Activated T-helper 17 cell treated with anti-CD3 and anti-CD28 coated beads, Interleukin-2, amount 50 U/mL, for 72 hours (primary cell): ENCODE results near the gene EIF3I. TPM values are rescaled to one million over a fixed set of nuclear protein-coding genes. Genes with fewer than 3 reads are reported as not detected.

Experiments
- ATAC-seq: fragments of 150-1000 bp; cut with Tn5 transposase; replicated peaks from 2 replicates; pipeline ENCODE4 v1.10.0; 2021; ENCODE audit warnings: mild to moderate bottlenecking, moderate library complexity
- H3K27ac Mint-ChIP-seq: one replicate; pipeline ENCODE4 v1.8.0; 2022; ENCODE audit warnings: mixed read lengths
- H3K27me3 Mint-ChIP-seq: one replicate; pipeline ENCODE4 v1.8.0; 2022; ENCODE audit warnings: mixed read lengths
- H3K36me3 Mint-ChIP-seq: one replicate; pipeline ENCODE4 v1.8.0; 2022; ENCODE audit warnings: low read depth, mild to moderate bottlenecking, mixed read lengths
- H3K4me1 Mint-ChIP-seq: one replicate; pipeline ENCODE4 v1.8.0; 2022; ENCODE audit warnings: mixed read lengths
- H3K4me3 Mint-ChIP-seq: one replicate; pipeline ENCODE4 v1.8.0; 2022; ENCODE audit warnings: mild to moderate bottlenecking, mixed read lengths
- H3K9me3 Mint-ChIP-seq: one replicate; pipeline ENCODE4 v1.8.0; 2022; ENCODE audit warnings: mixed read lengths
- total RNA-seq, 2 donors: library from RNA; stranded (reverse); gene quantifications; one replicate each; pipeline ENCODE4 v1.2.3, GENCODE V29; 2022

The EIF3I gene
- total RNA-seq, 2 donors from 2014 or later = 203 to 303 TPM

DNA sequence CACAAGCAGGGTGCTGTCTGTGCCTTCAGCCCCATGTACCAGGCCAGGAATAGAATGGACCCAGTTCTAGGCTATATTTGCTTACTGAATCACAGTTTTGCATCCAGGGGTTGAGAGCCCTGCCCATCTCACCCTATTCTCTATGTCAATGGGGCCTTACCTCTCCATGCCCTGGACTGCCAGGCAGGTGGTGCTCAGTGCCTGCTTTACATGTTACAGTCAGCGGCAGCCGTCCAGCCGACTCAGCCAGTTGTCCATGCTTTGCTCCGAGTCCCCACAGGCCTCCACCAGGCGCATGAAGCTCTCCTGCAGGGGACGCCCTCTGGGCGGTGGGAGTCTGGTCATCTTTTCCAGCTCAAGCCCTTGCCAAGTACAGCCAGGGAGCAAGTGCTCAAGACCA lies 12.6 kb downstream of the EIF3I start:
- no peak overlapping the region for H3K27ac Mint-ChIP-seq
- peaks cover 5% of the 10 kb centered on the region for H3K4me1 Mint-ChIP-seq
- H3K27me3 Mint-ChIP-seq = no peaks in the 10 kb centered on the region
- no peak overlapping the region for H3K4me3 Mint-ChIP-seq
- H3K36me3 Mint-ChIP-seq = peaks cover 27% of the 10 kb centered on the region
- no peak for ATAC-seq
- H3K9me3 Mint-ChIP-seq = no peaks in the 10 kb centered on the region

DNA sequence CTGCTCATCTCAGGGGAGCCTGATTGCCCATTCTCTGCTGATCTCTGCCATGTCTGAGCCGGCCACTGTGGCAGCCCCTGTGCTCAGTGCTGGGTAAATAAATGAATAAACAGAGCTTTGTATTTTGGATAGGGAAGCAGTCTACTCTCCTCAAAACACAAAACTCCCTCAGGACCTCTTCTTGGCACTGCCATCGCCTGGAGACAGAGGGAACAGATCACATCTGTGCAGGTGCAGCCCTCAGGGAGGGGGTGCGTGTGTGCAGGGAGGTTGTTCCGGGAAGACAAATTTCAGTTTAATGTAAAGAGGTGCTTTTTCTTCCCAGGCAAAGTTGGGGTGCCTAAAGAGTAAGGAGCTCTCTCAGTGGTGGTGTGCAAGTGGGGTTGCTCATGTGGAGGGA lies 17.1 kb downstream of the EIF3I start:
- Mint-ChIP-seq H3K9me3 (no peaks in the 10 kb centered on the region), H3K4me3 (peak overlapping the region; percentile 86), H3K27me3 (no peaks in the 10 kb centered on the region), H3K4me1 (peaks cover 5% of the 10 kb centered on the region), H3K36me3 (no peaks in the 10 kb centered on the region), H3K27ac (no peak overlapping the region)
- no peak for ATAC-seq

GRCh38 chr1:32239790-32240139 lies 17.6 kb downstream of the EIF3I start:
- H3K9me3 Mint-ChIP-seq = no peaks in the 10 kb centered on the region
- ATAC-seq = no peak
- H3K27ac Mint-ChIP-seq = no peak overlapping the region
- H3K27me3 Mint-ChIP-seq = no peaks in the 10 kb centered on the region
- H3K4me1 Mint-ChIP-seq = peaks cover 5% of the 10 kb centered on the region
- H3K36me3 Mint-ChIP-seq = no peaks in the 10 kb centered on the region
- peak overlapping the region; percentile 86 for H3K4me3 Mint-ChIP-seq

GRCh38 chr1:32240140-32240951 lies 18.1 kb downstream of the EIF3I start:
- H3K36me3 Mint-ChIP-seq = no peaks in the 10 kb centered on the region
- no peaks in the 10 kb centered on the region for H3K27me3 Mint-ChIP-seq
- no peaks in the 10 kb centered on the region for H3K9me3 Mint-ChIP-seq
- H3K27ac Mint-ChIP-seq = peak overlapping the region; percentile 38
- H3K4me1 Mint-ChIP-seq = peaks cover 5% of the 10 kb centered on the region
- peak; percentile 70 for ATAC-seq
- H3K4me3 Mint-ChIP-seq = peak overlapping the region; percentile 86

DNA sequence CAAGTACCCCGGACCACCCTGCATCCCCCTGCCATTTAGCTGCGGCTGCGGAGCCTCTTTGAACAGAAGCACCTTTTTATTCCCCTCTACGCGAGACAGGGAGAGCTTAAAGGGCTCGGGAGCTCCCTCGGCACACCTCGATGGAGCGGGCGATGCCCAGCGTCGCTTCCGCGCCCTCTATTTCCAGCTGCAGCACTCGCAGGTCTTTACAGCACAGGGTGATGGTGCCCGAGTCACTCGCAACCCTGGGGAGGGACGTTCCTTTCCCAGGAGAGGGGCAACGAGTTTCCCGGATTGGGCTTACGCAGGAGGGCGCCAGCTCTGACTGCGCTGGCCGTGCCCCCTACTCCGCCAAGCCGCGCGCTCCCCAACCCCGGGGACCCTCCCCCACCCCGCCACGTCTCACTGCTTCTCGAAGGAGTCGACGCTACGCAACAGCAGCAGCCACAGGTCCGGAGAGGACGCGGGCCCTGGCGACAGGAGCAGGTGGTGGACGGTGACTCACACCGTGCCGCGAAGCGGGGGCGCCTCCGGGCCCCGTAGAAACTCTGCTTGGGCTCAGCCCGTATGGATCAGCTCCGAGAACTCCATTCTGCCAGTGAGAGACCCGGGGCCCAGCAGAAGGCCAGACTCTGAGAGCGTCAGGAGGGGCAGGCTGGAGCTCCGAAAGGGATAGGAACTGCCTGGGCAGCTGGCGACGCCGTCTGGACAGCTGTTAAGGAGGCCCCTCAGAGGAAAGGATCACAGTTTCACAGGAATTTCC lies 19.0 kb downstream of the EIF3I start:
- H3K9me3 Mint-ChIP-seq = no peaks in the 10 kb centered on the region
- no peaks in the 10 kb centered on the region for H3K27me3 Mint-ChIP-seq
- peak overlapping the region; percentile 38 for H3K27ac Mint-ChIP-seq
- peak; percentile 75 for ATAC-seq
- peak overlapping the region; percentile 86 for H3K4me3 Mint-ChIP-seq
- H3K36me3 Mint-ChIP-seq = no peaks in the 10 kb centered on the region
- H3K4me1 Mint-ChIP-seq = peaks cover 5% of the 10 kb centered on the region

DNA sequence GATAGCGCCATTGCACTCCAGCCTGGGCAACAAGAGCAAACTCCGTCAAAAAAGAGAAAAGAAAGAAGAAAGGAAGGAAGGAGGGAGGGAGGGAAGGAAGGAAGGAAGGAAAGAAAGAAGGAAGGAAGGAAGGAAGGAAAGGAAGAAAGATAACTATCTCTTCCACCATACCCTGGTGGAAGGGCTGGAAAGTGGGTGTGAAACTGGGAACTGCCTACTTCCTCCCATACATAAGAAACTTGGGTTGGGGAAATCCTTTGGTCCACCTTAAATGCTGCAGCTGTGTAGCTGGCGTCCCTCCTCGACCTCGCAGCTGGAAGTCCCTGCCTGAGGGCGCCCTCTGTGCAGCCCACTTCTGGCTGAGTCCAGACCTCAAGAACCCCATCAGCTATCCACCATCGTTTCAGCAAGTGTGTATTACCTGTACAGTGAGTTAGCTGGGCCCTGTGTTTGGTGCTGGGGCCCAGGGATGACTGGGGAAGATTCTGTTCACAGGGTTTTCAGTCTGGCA lies 20.2 kb downstream of the EIF3I start:
- Mint-ChIP-seq H3K9me3 (no peaks in the 10 kb centered on the region), H3K27ac (no peak overlapping the region), H3K4me3 (peak overlapping the region; percentile 86), H3K36me3 (no peaks in the 10 kb centered on the region), H3K27me3 (no peaks in the 10 kb centered on the region), H3K4me1 (peaks cover 9% of the 10 kb centered on the region)
- ATAC-seq = no peak

- ATAC-seq = no peak
- Mint-ChIP-seq H3K4me1 (peaks cover 26% of the 10 kb centered on the region), H3K36me3 (peaks cover 14% of the 10 kb centered on the region), H3K27ac (peak within 1 kb of the TSS; percentile 93), H3K9me3 (no peaks in the 10 kb centered on the region), H3K27me3 (no peaks in the 10 kb centered on the region), H3K4me3 (peak within 1 kb of the TSS; percentile 99)
Measured at GRCh38 chr1:32246888-32247273, 24.7 kb downstream of the EIF3I start, which contains the start of gene FAM167B. Gene FAM167B (plus strand): TSS chr1:32247222. CDS start chr1:32247422, 200 bp downstream.

- peaks cover 26% of the 10 kb centered on the region for H3K4me1 Mint-ChIP-seq
Measured at GRCh38 chr1:32247452-32247851, 25.2 kb downstream of the EIF3I start.

DNA sequence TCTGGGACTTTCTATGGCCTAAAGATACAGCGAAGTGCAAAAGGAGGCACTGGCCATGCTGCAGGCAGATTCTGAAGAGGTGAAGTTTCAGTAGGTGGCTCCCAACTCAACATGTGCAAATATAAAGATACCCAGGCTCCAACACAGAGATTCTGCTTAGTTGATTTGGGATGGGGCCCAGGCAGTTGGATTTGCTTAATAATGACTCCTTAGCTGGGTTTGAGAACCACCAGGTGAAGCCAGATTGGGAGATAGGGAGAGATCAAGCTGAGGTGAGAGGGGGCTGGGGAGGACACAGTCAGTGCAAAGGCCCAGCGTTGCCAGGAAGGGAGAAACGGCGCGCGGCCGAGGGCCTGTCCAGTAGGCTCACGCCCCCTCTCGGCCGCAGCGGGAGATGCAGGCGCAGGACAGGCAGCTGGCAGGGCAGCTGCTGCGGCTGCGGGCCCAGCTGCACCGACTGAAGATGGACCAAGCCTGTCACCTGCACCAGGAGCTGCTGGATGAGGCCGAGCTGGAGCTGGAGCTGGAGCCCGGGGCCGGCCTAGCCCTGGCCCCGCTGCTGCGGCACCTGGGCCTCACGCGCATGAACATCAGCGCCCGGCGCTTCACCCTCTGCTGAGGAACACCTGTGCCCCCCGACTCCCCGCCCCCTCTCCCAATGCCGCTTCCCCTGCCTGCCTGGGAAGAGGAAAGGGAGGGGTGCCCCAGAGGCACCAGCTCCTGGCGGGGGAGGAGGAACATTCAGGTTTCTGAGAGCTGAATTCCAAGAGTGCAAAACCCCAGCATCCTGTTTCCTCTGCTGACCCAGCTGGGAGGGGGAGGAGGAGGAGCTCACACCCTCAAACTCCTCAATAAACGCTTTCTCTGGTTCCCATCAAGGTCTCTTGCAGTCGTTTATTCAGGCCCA lies 26.0 kb downstream of the EIF3I start:
- Mint-ChIP-seq H3K27me3 (no peaks in the 10 kb centered on the region), H3K4me1 (peaks cover 31% of the 10 kb centered on the region), H3K4me3 (peak overlapping the region; percentile 99), H3K9me3 (no peaks in the 10 kb centered on the region), H3K27ac (peak overlapping the region; percentile 93), H3K36me3 (peaks cover 28% of the 10 kb centered on the region)
- ATAC-seq = peak; percentile 54

More at GRCh38 chr1:32247452-32247851, 25.2 kb downstream of the EIF3I start:
- H3K27ac Mint-ChIP-seq = peak overlapping the region; percentile 93
- peaks cover 20% of the 10 kb centered on the region for H3K36me3 Mint-ChIP-seq
- ATAC-seq = no peak
- H3K4me3 Mint-ChIP-seq = peak overlapping the region; percentile 99
- no peaks in the 10 kb centered on the region for H3K27me3 Mint-ChIP-seq
- no peaks in the 10 kb centered on the region for H3K9me3 Mint-ChIP-seq

- Mint-ChIP-seq H3K9me3 (no peaks in the 10 kb centered on the region), H3K4me3 (peak overlapping the region; percentile 99), H3K27ac (peak overlapping the region; percentile 97), H3K36me3 (peaks cover 43% of the 10 kb centered on the region), H3K27me3 (no peaks in the 10 kb centered on the region), H3K4me1 (peaks cover 35% of the 10 kb centered on the region)
- ATAC-seq = peak; percentile 67
Measured at GRCh38 chr1:32249831-32250525, 27.8 kb downstream of the EIF3I start.

DNA sequence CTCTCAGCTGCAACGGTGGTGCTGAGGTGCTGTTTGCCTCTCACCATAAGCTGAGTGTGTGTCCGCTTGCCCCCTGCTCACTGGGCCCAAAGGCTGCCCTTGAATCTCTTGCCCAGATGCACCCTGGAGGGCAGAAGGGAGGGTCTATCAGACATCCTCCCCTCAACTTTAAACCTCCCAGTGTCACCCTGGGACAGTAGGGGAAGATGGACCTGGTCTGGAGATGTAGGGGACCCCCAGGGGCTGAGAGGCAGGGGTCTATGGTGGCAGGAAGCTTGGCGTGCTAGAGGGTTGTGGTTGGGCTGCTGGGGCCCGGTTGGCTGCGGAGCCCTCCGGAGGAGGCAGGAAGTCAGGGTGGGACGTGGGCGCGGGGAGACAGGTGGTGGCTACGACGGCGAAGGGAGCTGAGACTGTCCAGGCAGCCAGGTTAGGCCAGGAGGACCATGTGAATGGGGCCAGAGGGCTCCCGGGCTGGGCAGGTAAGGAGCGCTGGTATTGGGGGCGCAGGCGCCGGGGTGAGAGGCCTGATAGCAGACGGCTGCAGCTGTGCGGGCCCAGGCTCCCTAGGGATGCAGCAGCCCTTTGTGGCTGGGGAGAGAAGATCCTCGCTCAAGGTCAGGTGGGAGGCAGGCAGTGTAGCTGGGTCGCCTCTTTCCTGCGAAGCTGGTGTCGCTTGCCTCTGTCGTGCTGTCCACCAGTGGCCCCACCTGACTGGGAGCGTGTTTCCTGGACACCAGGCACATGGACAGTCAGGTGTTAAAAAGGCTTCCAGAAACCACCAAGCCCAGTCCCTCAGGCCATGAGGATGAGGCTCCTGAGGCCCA lies 28.9 kb downstream of the EIF3I start, which contains the start of gene LCK:
LCK (plus strand) TSS at position 373 of the 824 bp plus-strand sequence. CDS start 23,065 bp downstream, outside the sequence.
- no peaks in the 10 kb centered on the region for H3K9me3 Mint-ChIP-seq

DNA sequence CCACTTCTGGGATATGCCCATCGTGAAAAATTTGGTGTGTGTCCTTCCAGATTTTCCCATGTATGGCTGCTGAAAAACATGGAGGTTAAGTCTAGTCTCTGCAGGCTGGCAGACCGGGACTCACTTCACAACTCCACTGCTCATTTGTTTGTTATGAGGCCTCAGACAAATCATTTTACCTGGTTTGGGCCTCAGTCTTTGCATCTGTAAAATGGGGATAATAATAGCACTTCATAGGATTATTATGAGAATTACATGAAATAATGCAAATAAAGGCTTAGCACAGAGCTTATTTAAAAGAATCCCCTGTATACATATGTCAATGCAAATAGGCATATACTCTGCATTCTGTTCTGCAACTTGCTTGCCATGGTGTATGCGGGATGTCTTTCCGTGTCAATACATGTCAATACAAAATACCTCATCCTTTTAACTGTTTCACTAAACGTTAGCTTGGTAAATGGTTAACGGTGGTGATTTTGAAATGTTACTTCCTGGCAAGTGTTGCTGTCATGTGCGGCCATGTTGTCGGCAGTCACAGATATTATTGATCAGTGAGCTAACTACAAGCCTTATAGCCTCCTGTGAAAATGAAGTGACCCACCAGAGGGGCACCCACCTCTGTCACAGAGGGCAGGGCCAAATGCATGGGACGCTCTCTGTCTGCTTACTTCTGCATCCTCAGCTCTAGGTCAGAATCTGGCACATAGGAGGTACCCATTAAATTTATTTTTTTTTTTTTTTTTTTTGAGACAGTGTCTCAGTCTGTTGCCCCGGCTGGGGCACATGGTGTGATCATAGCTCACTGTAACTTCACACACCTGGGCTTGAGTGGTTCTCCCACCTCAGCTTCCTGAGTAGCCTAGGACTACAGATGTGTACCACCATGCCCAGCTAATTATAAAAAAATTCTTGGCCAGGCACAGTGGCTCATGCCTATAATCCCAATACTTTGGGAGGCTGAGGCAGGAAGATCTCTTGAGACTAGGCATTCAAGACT lies 33.2 kb downstream of the EIF3I start:
- Mint-ChIP-seq H3K4me3 (peak overlapping the region; percentile 99), H3K36me3 (peaks cover 78% of the 10 kb centered on the region), H3K27ac (peak overlapping the region; percentile 88), H3K27me3 (no peaks in the 10 kb centered on the region), H3K4me1 (peaks cover 24% of the 10 kb centered on the region), H3K9me3 (no peaks in the 10 kb centered on the region)
- ATAC-seq = peak; percentile 2

More for the DNA sequence above, 28.9 kb downstream of the EIF3I start, which contains the start of gene LCK:
- peaks cover 35% of the 10 kb centered on the region for H3K4me1 Mint-ChIP-seq
- peak within 1 kb of the TSS; percentile 99 for H3K4me3 Mint-ChIP-seq
- ATAC-seq = peak; percentile 50
- no peaks in the 10 kb centered on the region for H3K27me3 Mint-ChIP-seq
- peak within 1 kb of the TSS; percentile 97 for H3K27ac Mint-ChIP-seq
- H3K36me3 Mint-ChIP-seq = peaks cover 50% of the 10 kb centered on the region
